TTC549 (cell line): Measurements from ENCODE around the gene NCOA1.
A peak's percentile ranks its signal among the peaks of the same experiment; 100 is the strongest.
"Not testable (repeated sequence)": the region's sequence is repeated elsewhere in the genome, so short reads cannot be mapped to it uniquely, and the experiment has no call there.

Source experiments
- FAIRE-seq: peaks from 2 replicates; lab custom pipeline; 2012; peaks lifted over from hg19 to GRCh38; lab: Jason Lieb, UNC

NCOA1 gene

GRCh38 chr2:24635181-24635580 is 144.1 kb downstream of the NCOA1 start:
- peak; percentile 33 for FAIRE-seq

GRCh38 chr2:24638568-24638967 is 147.5 kb downstream of the NCOA1 start:
- FAIRE-seq: no peak

- FAIRE-seq: no peak
These were observed 151.3 kb downstream of the NCOA1 start for GRCh38 chr2:24642351-24642750.

- no peak for FAIRE-seq
These were observed 152.0 kb downstream of the NCOA1 start for GRCh38 chr2:24643051-24643450.

GRCh38 chr2:24644032-24644431 is 153.0 kb downstream of the NCOA1 start:
- FAIRE-seq: no peak

- FAIRE-seq: no peak
These were observed 160.1 kb downstream of the NCOA1 start for GRCh38 chr2:24650997-24651642.

GRCh38 chr2:24651643-24652003 is 160.6 kb downstream of the NCOA1 start:
- FAIRE-seq: no peak

- peak; percentile 56 for FAIRE-seq
These were observed 161.5 kb downstream of the NCOA1 start for GRCh38 chr2:24652265-24653182.

GRCh38 chr2:24657818-24658217 is 166.8 kb downstream of the NCOA1 start:
- peak; percentile 55 for FAIRE-seq

- FAIRE-seq: no peak
These were observed 167.6 kb downstream of the NCOA1 start for GRCh38 chr2:24658531-24659202.

GRCh38 chr2:24659862-24660261 is 168.8 kb downstream of the NCOA1 start:
- FAIRE-seq: no peak

GRCh38 chr2:24667542-24667941 is 176.5 kb downstream of the NCOA1 start:
- FAIRE-seq: no peak

- no peak for FAIRE-seq
These were observed 180.2 kb downstream of the NCOA1 start for GRCh38 chr2:24671230-24671629.

GRCh38 chr2:24672589-24672988 is 181.5 kb downstream of the NCOA1 start:
- no peak for FAIRE-seq

- FAIRE-seq: no peak
These were observed 184.3 kb downstream of the NCOA1 start for GRCh38 chr2:24675338-24675737.

GRCh38 chr2:24676493-24676892 is 185.4 kb downstream of the NCOA1 start:
- no peak for FAIRE-seq

- FAIRE-seq: not testable (repeated sequence)
These were observed 187.0 kb downstream of the NCOA1 start for GRCh38 chr2:24678066-24678465.

GRCh38 chr2:24680196-24680595 is 189.1 kb downstream of the NCOA1 start:
- FAIRE-seq: no peak

- FAIRE-seq: no peak
These were observed 191.2 kb downstream of the NCOA1 start for GRCh38 chr2:24682304-24682703.

GRCh38 chr2:24683408-24683807 is 192.4 kb downstream of the NCOA1 start:
- no peak for FAIRE-seq

GRCh38 chr2:24690524-24690923 is 199.5 kb downstream of the NCOA1 start:
- no peak for FAIRE-seq

- FAIRE-seq: no peak
These were observed 200.8 kb downstream of the NCOA1 start for GRCh38 chr2:24691806-24692205.

GRCh38 chr2:24697792-24698191 is 206.7 kb downstream of the NCOA1 start:
- no peak for FAIRE-seq
